ENCODE measurements around the gene UPK1A. TPM values are rescaled to one million over a fixed set of nuclear protein-coding genes. Genes with fewer than 3 reads are reported as not detected.

Gene UPK1A
- total and polyA plus RNA-seq, 2 of the 8 experiments (the other 6 are each of a cell fraction or from before 2014, with no cell fraction given), result 0.56 to 9.9 TPM

DNA sequence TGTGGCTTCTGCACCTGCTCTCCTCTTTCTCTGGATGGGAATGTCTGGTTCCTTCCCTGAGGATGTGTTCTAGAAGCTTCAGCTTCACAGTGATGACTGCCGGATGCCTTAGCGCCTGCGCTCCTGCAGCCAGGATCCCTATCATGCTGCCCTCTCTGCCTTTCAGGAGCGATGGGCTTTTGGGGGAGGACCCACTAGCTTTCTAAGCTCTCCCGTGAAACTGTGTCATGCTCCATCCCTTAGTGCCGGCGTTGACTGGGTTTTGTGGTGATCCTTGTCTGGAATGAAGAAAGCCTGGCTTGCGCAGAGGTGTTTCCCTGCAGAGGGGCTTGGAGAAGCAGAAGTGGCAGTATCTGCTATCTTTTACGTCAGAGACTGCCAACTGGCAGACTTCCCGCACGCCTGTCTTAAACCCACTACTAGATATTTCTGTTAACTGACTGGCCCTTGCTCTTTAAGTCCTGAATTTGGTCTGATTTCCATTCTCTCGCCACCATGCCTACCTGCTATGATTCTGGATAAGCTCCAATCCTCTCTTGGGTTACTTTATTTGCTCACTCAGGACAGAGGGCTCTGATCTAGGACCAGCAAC is 47.7 kb downstream of the UPK1A start:
- no peak overlapping the region for H4K8ac ChIP-seq (ENCODE audit: extremely low read depth, insufficient read depth, low read length)
- H4K5ac ChIP-seq (ENCODE audit: insufficient read length, low read depth, low read length), result no peak overlapping the region
- no peak overlapping the region for H2BK15ac ChIP-seq (ENCODE audit: low read length)
- no peak overlapping the region for H3K4ac ChIP-seq (replicated peaks; ENCODE audit: insufficient read length, low read depth, low read length)
- no peak overlapping the region for H4K91ac ChIP-seq (replicated peaks; ENCODE audit: insufficient read length, low read length)
- H3K4me1 ChIP-seq (replicated peaks in 1 of 4; ENCODE audit: control insufficient read depth in 3 of 4, insufficient read depth in 4 of 4, low read length in 3 of 4), result peaks cover 0 to 32% (median 16%) of the 10 kb centered on the region in 4 experiments; a peak in 6 of 7 replicates
- FAIRE-seq, result no peak
- no peak overlapping the region for H3K27ac ChIP-seq (ENCODE audit: low read depth, low read length)
- no peaks in the 10 kb centered on the region for H3K9me3 ChIP-seq (ENCODE audit: insufficient read depth in 2 of 2, low read depth in 1 of 2, low read length in 1 of 2)
- H3K27me3 ChIP-seq (replicated peaks in 1 of 4; ENCODE audit: control insufficient read depth in 3 of 4, extremely low read depth in 1 of 4, insufficient read depth in 3 of 4, low read length in 3 of 4), result no peaks in the 10 kb centered on the region
- H3K4me3 ChIP-seq (ENCODE audit: extremely low read depth in 1 of 4, insufficient read depth in 2 of 4, low read depth in 3 of 4, low read length in 4 of 4), result no peak overlapping the region
- H3K23ac ChIP-seq (ENCODE audit: insufficient read length), result no peak overlapping the region
- no peaks in the 10 kb centered on the region for H3K36me3 ChIP-seq (ENCODE audit: control insufficient read depth in 2 of 4, insufficient read depth in 4 of 4, low read length in 3 of 4)
- H3K56ac ChIP-seq (replicated peaks; ENCODE audit: insufficient read length, low read depth, low read length), result no peak overlapping the region
- DNase-seq (ENCODE audit: low read depth in 1 of 2, low spot score in 2 of 2), result no peak
- H2BK120ac ChIP-seq (replicated peaks; ENCODE audit: low read depth, low read length), result no peak overlapping the region
- ChIA-PET POLR2A (ENCODE audit: partially characterized antibody) (interaction anchor here (0.9 to 4.9 kb wide), 10 partner anchors 11 to 101 kb away, joined by 3 to 28 read pairs (median 4); partner anchors contain the start of genes HAUS5, PRODH2 and ZBTB32), CTCF (ENCODE audit: partially characterized antibody) (interaction anchor here (0.6 to 6.6 kb wide), 12 partner anchors 11 to 253 kb away, joined by 3 to 105 read pairs (median 3); partner anchors contain the start of gene ZBTB32)
- peaks cover 0 to 7% of the 10 kb centered on the region in 2 experiments; a peak in 3 of 4 replicates for H3K79me2 ChIP-seq (ENCODE audit: control insufficient read depth in 1 of 2, insufficient read depth in 2 of 2, low read length in 2 of 2)
- H2AFZ ChIP-seq (ENCODE audit: low read length), result no peak overlapping the region
- H3K79me1 ChIP-seq (ENCODE audit: low read depth, low read length), result peaks cover 3% of the 10 kb centered on the region; the same call in 1 of the 2 replicates
- no peak overlapping the region for H3K9ac ChIP-seq (replicated peaks in 1 of 4; ENCODE audit: extremely low read depth in 1 of 4, low read depth in 3 of 4, low read length in 3 of 4)
- H2BK5ac ChIP-seq (ENCODE audit: low read depth, low read length), result no peak overlapping the region
- H2BK20ac ChIP-seq (ENCODE audit: low read length), result no peak overlapping the region
- 87% methylated on average over 12 of the region's 12 CpGs; no CpG with 5 or more reads in 1 of the 2 experiments for WGBS, 2 experiments (ENCODE audit: extremely low coverage in 1 of 2, insufficient coverage in 1 of 2, insufficient read length in 1 of 2, insufficient replicate concordance in 2 of 2, low coverage in 1 of 2, low lambda C conversion rate in 2 of 2, missing lambda C conversion rate in 1 of 2)
- H2AK5ac ChIP-seq (ENCODE audit: low read depth, low read length), result 0 out of 2 replicates have a peak overlapping the region, but pooled peaks have one; percentile 7
- H3K14ac ChIP-seq (ENCODE audit: insufficient read length), result no peak overlapping the region
- no peak overlapping the region; a peak in 2 of 4 replicates for H3K4me2 ChIP-seq (ENCODE audit: insufficient read depth in 1 of 2, low read depth in 2 of 2, low read length in 2 of 2)
- H3K18ac ChIP-seq (ENCODE audit: extremely low read depth, low read length), result no peak overlapping the region
- peaks cover 13% of the 10 kb centered on the region for H3K23me2 ChIP-seq (ENCODE audit: low read depth, low read length)
- no peak overlapping the region for H2BK12ac ChIP-seq (ENCODE audit: low read depth, low read length)
- peaks cover 6 to 8% of the 10 kb centered on the region in 2 experiments for H4K20me1 ChIP-seq (replicated peaks in 1 of 2; ENCODE audit: control insufficient read depth in 1 of 2, insufficient read depth in 2 of 2, low read length in 2 of 2)
- TF ChIP-seq CREB1 (IDR thresholded peaks at IDR 0.05), result no peak
- no peak for TF ChIP-seq MAFK (IDR thresholded peaks at IDR 0.05; ENCODE audit: low read depth, low read length)
- TF ChIP-seq SRF (IDR thresholded peaks at IDR 0.05; ENCODE audit: low read depth, low read length), result no peak
- TF ChIP-seq, protein P1, sequence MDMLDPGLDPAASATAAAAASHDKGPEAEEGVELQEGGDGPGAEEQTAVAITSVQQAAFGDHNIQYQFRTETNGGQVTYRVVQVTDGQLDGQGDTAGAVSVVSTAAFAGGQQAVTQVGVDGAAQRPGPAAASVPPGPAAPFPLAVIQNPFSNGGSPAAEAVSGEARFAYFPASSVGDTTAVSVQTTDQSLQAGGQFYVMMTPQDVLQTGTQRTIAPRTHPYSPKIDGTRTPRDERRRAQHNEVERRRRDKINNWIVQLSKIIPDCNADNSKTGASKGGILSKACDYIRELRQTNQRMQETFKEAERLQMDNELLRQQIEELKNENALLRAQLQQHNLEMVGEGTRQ (IDR thresholded peaks at IDR 0.05; ENCODE audit: low read length), result no peak
- TF ChIP-seq, protein P2, sequence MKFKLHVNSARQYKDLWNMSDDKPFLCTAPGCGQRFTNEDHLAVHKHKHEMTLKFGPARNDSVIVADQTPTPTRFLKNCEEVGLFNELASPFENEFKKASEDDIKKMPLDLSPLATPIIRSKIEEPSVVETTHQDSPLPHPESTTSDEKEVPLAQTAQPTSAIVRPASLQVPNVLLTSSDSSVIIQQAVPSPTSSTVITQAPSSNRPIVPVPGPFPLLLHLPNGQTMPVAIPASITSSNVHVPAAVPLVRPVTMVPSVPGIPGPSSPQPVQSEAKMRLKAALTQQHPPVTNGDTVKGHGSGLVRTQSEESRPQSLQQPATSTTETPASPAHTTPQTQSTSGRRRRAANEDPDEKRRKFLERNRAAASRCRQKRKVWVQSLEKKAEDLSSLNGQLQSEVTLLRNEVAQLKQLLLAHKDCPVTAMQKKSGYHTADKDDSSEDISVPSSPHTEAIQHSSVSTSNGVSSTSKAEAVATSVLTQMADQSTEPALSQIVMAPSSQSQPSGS (IDR thresholded peaks at IDR 0.05; ENCODE audit: low read length), result no peak
- no peak for TF ChIP-seq BCL11A (IDR thresholded peaks at IDR 0.05; ENCODE audit: low read depth in 2 of 2, low read length in 2 of 2)
- no peak for TF ChIP-seq CHD1 (IDR thresholded peaks at IDR 0.05; ENCODE audit: low read depth, low read length)
- TF ChIP-seq ASH2L (IDR thresholded peaks at IDR 0.05; ENCODE audit: low read length), result no peak
- TF ChIP-seq KDM5A (IDR thresholded peaks at IDR 0.05; ENCODE audit: low read length), result no peak
- TF ChIP-seq SAP30 (IDR thresholded peaks at IDR 0.05; ENCODE audit: insufficient read depth, insufficient replicate concordance, low read length), result no peak
- TF ChIP-seq SP2 (IDR thresholded peaks at IDR 0.05; ENCODE audit: low read length), result no peak

All from H1 (cell line).